ENCODE data around the gene AK6.
"Not testable (repeated sequence)": the region's sequence is repeated elsewhere in the genome, so short reads cannot be mapped to it uniquely, and the experiment has no call there.

The AK6 gene

DNA sequence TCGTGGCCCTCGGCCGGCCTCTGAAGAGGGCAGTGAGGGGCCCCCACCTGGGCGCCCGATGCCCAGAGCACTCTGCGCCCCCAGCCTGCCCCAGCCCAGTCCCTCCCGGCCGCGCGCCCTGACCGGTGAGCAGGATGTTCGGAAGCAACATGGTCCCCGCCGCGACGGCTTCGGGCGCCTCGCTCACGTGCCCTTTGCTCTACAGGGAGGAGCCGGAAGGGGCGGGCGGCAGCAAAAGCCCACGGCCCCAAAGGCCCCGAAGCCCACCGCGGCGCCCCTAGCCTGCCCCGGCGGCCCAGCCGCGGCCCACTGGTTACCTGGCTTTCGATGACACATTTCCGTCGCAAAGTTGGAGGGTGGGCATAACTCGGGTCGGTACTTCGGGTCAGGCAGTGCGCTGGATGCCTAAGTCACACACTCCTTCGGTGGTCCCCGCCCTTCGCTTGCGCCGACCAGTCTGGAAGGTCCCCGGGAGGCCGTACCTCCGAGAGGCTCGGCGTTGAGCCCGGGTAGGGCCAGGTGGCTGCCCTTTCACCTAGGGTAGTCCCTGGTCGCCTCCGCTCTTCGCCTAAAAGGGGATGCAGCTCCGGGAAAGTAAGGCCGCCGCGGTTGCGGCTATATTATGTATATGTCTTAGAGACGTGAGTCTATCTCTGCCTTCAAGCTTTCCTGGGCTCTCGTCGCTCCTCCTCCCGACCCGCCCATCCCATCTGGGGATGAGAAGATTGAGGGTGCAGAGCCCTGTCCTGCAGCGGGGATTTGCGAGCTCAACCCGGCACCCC, at the start of gene AK6, which contains the start of the genes RAD17 and TAF9:
Gene AK6 (minus strand): TSS at position 181 of the 782 bp plus-strand sequence. CDS start 30 bp downstream, at position 151.
Gene RAD17 (plus strand): TSS at position 479 of the 782 bp plus-strand sequence. CDS start 2,391 bp downstream, outside the sequence.
Gene TAF9 (minus strand): TSS at position 181 of the 782 bp plus-strand sequence. CDS start 3,783 bp downstream, outside the sequence.
- H3K4me3 ChIP-seq (ENCODE audit: low read depth, low read length) = peak within 1 kb of the TSS; percentile 94
- DNase-seq (ENCODE audit: low read depth) = peak; percentile 69

DNA sequence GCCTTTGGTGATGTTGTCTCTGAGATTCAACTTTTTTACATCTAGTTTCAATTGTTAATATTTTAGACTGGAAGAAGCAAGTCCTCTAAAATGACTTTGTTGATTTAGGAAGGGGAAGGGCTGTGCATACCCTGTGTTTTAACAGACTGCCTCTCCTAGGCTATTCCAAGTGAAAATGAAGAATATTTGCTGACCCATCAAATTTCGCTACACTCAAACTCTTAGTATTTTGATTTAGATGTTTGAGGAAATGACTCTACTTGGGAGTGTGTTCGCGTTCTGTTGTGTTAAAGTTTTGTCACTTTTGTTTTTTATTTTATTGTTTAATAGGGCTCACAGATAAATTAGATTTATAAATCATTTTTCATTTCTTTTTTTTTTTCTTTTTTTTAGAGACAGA, 49.2 kb upstream of the AK6 start:
- H3K4me3 ChIP-seq (ENCODE audit: low read depth, low read length) = no peak overlapping the region
- DNase-seq (ENCODE audit: low read depth) = no peak

DNA sequence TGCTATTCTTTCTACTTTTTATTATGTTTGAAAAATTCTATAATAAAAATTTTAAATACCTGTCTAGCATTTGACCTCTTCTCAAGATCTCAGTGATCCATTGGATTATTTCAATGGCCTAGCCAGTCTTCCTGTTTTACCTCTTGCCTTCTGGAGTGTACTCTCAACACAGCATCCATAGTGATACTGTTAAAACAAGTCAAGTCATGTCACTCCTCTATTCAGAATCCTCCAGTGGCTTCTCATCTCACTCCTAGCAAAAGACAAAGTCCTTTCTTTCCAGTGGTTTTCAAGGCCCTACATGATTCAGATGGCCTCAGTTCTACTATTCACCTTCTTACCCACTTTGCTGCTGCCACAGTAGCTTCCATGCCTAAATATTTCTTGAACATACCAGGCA, 47.4 kb upstream of the AK6 start:
- no peak overlapping the region for H3K4me3 ChIP-seq (ENCODE audit: low read depth, low read length)
- no peak for DNase-seq (ENCODE audit: low read depth)

DNA sequence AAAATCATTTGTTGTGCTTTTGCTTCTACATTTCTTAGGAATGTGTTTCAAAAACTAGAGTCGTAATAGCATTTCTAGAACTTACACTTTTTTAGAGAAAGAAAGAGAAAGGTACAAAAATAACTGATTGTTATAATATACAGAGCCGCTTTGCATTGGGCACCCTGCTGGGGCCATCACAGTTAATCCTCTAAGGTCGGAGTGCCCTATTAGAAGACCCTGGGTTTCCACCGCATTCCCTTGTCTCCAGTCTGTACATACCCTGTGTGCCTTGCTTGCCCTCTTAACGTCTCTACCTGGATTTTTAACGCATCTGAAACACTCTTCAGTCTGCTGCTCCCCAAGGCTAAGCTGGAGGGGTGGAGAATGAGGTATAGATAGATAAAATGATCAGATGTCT, 46.9 kb upstream of the AK6 start:
- no peak for DNase-seq (ENCODE audit: low read depth)
- H3K4me3 ChIP-seq (ENCODE audit: low read depth, low read length) = no peak overlapping the region

DNA sequence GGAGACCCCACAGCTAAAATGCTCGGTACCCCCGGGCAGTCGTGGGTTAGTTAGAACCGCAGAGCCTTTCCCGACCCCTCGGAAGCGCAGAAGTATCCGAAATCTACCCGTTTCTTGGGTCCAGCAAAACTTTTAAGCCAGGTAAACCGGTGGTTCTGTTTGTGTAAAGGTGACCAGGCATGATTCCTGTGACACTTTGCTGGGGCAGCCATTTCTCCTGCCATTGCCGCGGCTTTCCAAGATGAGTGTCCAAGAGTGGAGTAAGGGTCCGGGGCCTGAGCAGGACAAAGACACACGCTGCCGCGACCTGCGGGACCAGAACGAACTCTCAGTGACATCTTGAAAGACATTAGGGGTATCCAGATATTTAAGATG, 46.3 kb upstream of the AK6 start:
- DNase-seq (ENCODE audit: low read depth) = no peak

GRCh38 chr5:69414885-69415583, 45.7 kb upstream of the AK6 start, which contains the start of gene MARVELD2:
Gene MARVELD2, plus strand, starts transcription at chr5:69415116. Its CDS starts 4,270 bp downstream, at chr5:69419386.
- DNase-seq (ENCODE audit: low read depth) = no peak
- H3K4me3 ChIP-seq (ENCODE audit: low read depth, low read length) = peak within 1 kb of the TSS; percentile 39

More for the DNA sequence above, 46.3 kb upstream of the AK6 start:
- peak overlapping the region; percentile 39 for H3K4me3 ChIP-seq (ENCODE audit: low read depth, low read length)

GRCh38 chr5:69404659-69405330, 35.5 kb upstream of the AK6 start:
- no peak overlapping the region for H3K4me3 ChIP-seq (ENCODE audit: low read depth, low read length)
- no peak for DNase-seq (ENCODE audit: low read depth)

- no peak for DNase-seq (ENCODE audit: low read depth)
- H3K4me3 ChIP-seq (ENCODE audit: low read depth, low read length) = no peak overlapping the region
These were observed 9.1 kb upstream of the AK6 start for GRCh38 chr5:69378376-69378775.

DNA sequence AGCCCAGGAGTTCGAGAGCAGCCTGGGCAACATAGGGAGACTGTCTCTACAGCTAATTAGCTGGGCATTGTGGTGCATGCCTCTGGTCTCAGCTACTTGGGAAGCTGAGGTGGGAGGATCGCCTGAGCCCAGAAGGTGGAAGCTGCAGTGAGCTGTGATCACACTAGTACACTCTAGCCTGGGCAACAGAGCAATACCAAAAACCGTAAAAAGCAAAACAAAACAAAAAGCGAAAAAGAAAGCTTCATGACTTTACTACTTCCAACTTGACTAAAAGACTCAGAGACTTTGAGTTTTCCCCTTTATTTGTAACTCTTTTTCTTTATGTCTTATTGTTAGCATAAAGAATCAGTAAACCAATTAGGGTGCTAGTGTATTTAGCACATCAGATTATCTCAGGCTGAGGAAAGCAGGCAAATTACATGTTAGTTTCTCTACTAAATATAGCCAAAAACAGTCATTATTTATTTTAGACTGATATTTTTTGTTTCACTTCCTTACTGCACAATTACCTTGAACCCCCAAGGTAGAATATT, 5.7 kb upstream of the AK6 start:
- no peak overlapping the region for H3K4me3 ChIP-seq (ENCODE audit: low read depth, low read length)
- no peak for DNase-seq (ENCODE audit: low read depth)

- no peak for DNase-seq (ENCODE audit: low read depth)
- no peak overlapping the region for H3K4me3 ChIP-seq (ENCODE audit: low read depth, low read length)
These were observed 3.1 kb upstream of the AK6 start for GRCh38 chr5:69372394-69372793.

- DNase-seq (ENCODE audit: low read depth) = not testable (repeated sequence)
- H3K4me3 ChIP-seq (ENCODE audit: low read depth, low read length) = peak overlapping the region; percentile 94
These were observed 1.0 kb upstream of the AK6 start for GRCh38 chr5:69370335-69370734.

- peak overlapping the region; percentile 94 for H3K4me3 ChIP-seq (ENCODE audit: low read depth, low read length)
- peak; percentile 13 for DNase-seq (ENCODE audit: low read depth)
These were observed 621 bp downstream of the AK6 start for GRCh38 chr5:69368458-69369339.

DNA sequence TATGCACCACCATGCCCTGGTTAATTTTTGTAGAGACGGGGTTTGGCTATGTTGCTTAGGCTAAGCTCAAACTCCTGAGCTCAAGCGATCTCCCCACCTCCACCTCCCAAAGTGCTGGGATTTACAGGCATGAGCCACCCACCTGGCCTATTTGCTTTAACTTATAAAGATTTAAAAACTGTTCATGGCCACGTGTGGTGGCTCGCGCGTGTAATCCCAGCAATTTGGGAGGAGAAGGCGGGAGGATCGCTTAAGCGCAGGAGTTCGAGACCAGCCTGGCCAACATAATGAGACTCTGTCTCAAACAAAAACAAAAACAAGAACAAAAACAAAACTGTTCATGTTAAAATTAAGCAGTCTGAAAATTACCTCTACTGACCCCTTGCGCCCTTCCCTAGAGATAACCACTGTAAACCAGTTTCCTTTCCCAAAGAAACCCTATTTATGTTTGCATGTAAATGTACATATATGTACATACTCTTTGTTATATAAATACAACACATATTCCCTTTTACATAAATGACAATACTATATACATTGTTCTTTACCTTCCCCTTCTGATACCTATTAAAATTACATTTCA, 1.5 kb downstream of the AK6 start:
- DNase-seq (ENCODE audit: low read depth) = no peak
- peak overlapping the region; percentile 94 for H3K4me3 ChIP-seq (ENCODE audit: low read depth, low read length)

GRCh38 chr5:69364850-69365249, 4.5 kb downstream of the AK6 start:
- no peak overlapping the region for H3K4me3 ChIP-seq (ENCODE audit: low read depth, low read length)
- DNase-seq (ENCODE audit: low read depth) = no peak

DNA sequence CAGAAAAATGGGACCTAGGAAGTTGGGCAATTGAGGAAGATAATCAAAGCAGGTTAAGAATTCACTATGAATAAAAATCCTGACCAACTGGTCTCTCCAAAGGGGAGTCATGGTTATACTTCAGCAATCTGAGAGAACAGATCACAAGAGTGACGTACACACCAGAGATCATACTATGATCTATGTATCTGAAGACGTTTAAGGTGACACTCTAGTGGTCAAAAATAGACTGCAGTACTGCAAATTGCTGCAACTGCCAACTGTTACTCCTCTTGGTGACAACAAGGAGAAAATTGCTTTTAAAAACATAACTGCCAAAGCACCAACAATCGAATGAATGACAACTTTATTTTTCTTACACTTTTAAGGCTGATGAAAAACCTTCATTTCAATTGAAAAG, 4.9 kb downstream of the AK6 start:
- no peak overlapping the region for H3K4me3 ChIP-seq (ENCODE audit: low read depth, low read length)
- DNase-seq (ENCODE audit: low read depth) = no peak

DNA sequence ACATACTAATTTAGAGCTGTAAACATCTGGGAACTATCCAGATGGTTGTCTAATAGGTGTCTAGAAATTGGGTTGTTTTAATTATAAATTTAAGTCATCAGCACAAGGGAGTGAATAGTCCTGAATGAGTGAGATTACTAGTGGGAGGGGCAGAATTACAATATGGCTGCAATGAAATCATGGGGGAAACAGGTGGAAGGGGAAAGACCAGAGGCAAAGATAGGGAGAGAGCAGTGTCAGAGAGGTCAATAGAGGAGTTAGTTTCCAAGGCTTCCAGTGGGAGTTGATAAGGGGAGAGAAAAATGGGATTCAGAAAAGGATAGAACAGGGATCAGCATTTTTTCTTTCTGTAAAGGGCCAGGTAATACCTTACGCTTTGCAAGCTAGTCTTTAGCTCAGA, 8.9 kb downstream of the AK6 start:
- no peak for DNase-seq (ENCODE audit: low read depth)
- H3K4me3 ChIP-seq (ENCODE audit: low read depth, low read length) = no peak overlapping the region

DNA sequence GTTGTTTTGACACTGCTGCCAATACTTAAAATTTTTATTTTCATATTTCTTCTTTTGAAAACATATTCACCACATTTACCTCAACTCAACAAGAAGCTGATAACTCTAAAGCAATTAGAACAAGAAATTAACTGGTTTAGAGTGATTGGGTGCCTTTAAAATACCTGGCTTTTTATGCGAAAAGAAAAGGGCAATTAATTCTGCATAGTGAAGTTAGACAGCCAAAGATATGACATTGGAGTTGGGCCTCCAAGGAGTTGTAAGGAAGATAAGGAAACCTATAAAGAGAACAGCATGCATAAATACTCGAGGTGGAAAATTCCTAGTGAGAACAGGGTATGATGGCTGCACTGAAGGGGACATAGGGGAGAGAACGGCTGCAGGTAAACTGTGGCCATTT, 9.6 kb downstream of the AK6 start:
- no peak overlapping the region for H3K4me3 ChIP-seq (ENCODE audit: low read depth, low read length)
- no peak for DNase-seq (ENCODE audit: low read depth)

GRCh38 chr5:69350664-69351063, 18.7 kb downstream of the AK6 start:
- DNase-seq (ENCODE audit: low read depth) = no peak

More at GRCh38 chr5:69350664-69351063, 18.7 kb downstream of the AK6 start:
- H3K4me3 ChIP-seq (ENCODE audit: low read depth, low read length) = no peak overlapping the region
